HCT116 (cell line): Measurements from ENCODE around the gene HHLA2. TPM values are rescaled to one million over a fixed set of nuclear protein-coding genes. Genes with fewer than 3 reads are reported as not detected.

ENCODE experiments used
- ATAC-seq: fragments of 200-7000 bp; cut with Tn5 transposase; 2 replicates; pipeline ENCODE4 v1.9.1; 2020; ENCODE audit warnings: mild to moderate bottlenecking, moderate library complexity
- BruUV-seq: library from RNA; stranded (reverse); fragments of 400-500 nt; replicated peaks from 2 replicates; lab custom pipeline; 2021; lab: Mats Ljungman, UMichigan
- CTCF ChIA-PET: fragments of 300-600 bp; sonication (Branson Sonifier 250); formaldehyde crosslinking; loops from one replicate; lab custom pipeline; 2021; ENCODE audit warnings: antibody characterized with exemption; lab: Charles Lee
- POLR2A ChIA-PET: fragments of 300-600, 350-600 bp; sonication (Branson Sonifier 250); formaldehyde crosslinking; loops from one replicate; lab custom pipeline; 2021; ENCODE audit warnings: antibody characterized with exemption; lab: Charles Lee
- RAD21 ChIA-PET, 2 experiments: fragments of 300-600 bp; sonication (Branson Sonifier 250); formaldehyde crosslinking; loops; one replicate each; lab custom pipeline; 2023; ENCODE audit warnings: low total read pairs in 2 of 2; ENCODE audit not compliant: uncharacterized antibody in 2 of 2, unreplicated experiment in 2 of 2, low non-redundant PET in 1 of 2; lab: Charles Lee
- DNase-seq: peaks from one replicate; pipeline ENCODE4 v3.0.0-alpha.2; 2010; ENCODE audit warnings: low read depth, low spot score
- H2AFZ ChIP-seq: fragments of 200-600 bp; shearing (Covaris generic), sonication (generic); 2 replicates; pipeline ENCODE4 v1.6.1; 2017; ENCODE audit warnings: low read depth, mixed run types, mixed read lengths, antibody characterized with exemption, low read length; ENCODE audit not compliant: poor library complexity, severe bottlenecking
- H3K27ac ChIP-seq: 2 replicates; pipeline ENCODE4 v1.5.1; 2012; ENCODE audit warnings: low read depth, low read length
- H3K27me3 ChIP-seq: fragments of 200-600 bp; sonication (generic); 2 replicates; pipeline ENCODE4 v1.6.1; 2016; ENCODE audit warnings: mixed run types, low read length, mixed read lengths; ENCODE audit not compliant: insufficient read depth
- H3K36me3 ChIP-seq, 2 experiments: fragments of 200-500 bp in 1 of 2; fragments of 200-600 bp in 1 of 2; sonication (Bioruptor generic) in 1 of 2; sonication (generic) in 1 of 2; 2 replicates each; pipeline versions ENCODE4 v1.5.1 to v1.6.1; 2014 to 2016; ENCODE audit warnings: low read length in 2 of 2, inconsistent platforms in 1 of 2, mixed read lengths in 1 of 2, mixed run types in 1 of 2; ENCODE audit not compliant: insufficient read depth in 2 of 2, control insufficient read depth in 1 of 2
- H3K4me1 ChIP-seq, 2 experiments: fragments of 200-600 bp in 1 of 2; sonication (generic) in 1 of 2; 2 replicates each; pipeline versions ENCODE4 v1.5.1 to v1.6.1; 2012 to 2017; ENCODE audit warnings: low read length in 2 of 2, inconsistent platforms in 1 of 2, mild to moderate bottlenecking in 1 of 2, mixed read lengths in 1 of 2, mixed run types in 1 of 2, moderate library complexity in 1 of 2; ENCODE audit not compliant: insufficient read depth in 2 of 2, control insufficient read depth in 1 of 2
- H3K4me2 ChIP-seq: fragments of 200-600 bp; sonication (generic); 2 replicates; pipeline ENCODE4 v1.6.1; 2017; ENCODE audit warnings: mixed run types, low read length, mixed read lengths
- H3K4me3 ChIP-seq, 2 experiments: fragments of 200-600 bp in 1 of 2; sonication (generic) in 1 of 2; replicated peaks in 1 of 2; 2 replicates each; pipeline ENCODE4 v1.5.1; 2011 to 2016; ENCODE audit warnings: low read length in 2 of 2, control low read depth in 1 of 2, low read depth in 1 of 2, mild to moderate bottlenecking in 1 of 2, mixed read lengths in 1 of 2, mixed run types in 1 of 2
- H3K79me2 ChIP-seq: fragments of 200-600 bp; sonication (generic); 2 replicates; pipeline ENCODE4 v1.6.1; 2017; ENCODE audit warnings: mild to moderate bottlenecking, mixed run types, low read length, moderate library complexity, mixed read lengths; ENCODE audit not compliant: insufficient read depth
- H3K9ac ChIP-seq: fragments of 200-600 bp; sonication (generic); 2 replicates; pipeline ENCODE4 v1.6.1; 2016; ENCODE audit warnings: low read length, mixed read lengths
- H3K9me2 ChIP-seq: fragments of 200-600 bp; sonication (generic), shearing (Covaris generic); 2 replicates; pipeline ENCODE4 v1.6.1; 2017; ENCODE audit warnings: mixed run types, mild to moderate bottlenecking, moderate library complexity; ENCODE audit not compliant: insufficient read depth
- H3K9me3 ChIP-seq, 2 experiments: fragments of 200-500 bp in 1 of 2; fragments of 200-600 bp in 1 of 2; sonication (Bioruptor generic) in 1 of 2; sonication (generic) in 1 of 2; 2 replicates each; pipeline ENCODE4 v1.6.1; 2014 to 2017; ENCODE audit warnings: low read length in 2 of 2, mixed read lengths in 2 of 2, inconsistent platforms in 1 of 2, low read depth in 1 of 2, mild to moderate bottlenecking in 1 of 2, mixed run types in 1 of 2, moderate library complexity in 1 of 2; ENCODE audit not compliant: control insufficient read depth in 1 of 2, insufficient read depth in 1 of 2
- H4K20me1 ChIP-seq: fragments of 200-600 bp; sonication (generic), shearing (Covaris generic); 2 replicates; pipeline ENCODE4 v1.6.1; 2017; ENCODE audit warnings: mixed run types, mild to moderate bottlenecking, moderate library complexity; ENCODE audit not compliant: insufficient read depth
- CBX3 ChIP-seq: IDR thresholded peaks from 2 replicates; pipeline ENCODE4 v1.6.1; 2012; ENCODE audit warnings: low read depth
- ELF1 ChIP-seq: IDR thresholded peaks from 2 replicates; pipeline ENCODE4 v1.6.1; 2012; ENCODE audit warnings: low read depth, borderline replicate concordance
- FOSL1 ChIP-seq: IDR thresholded peaks from 2 replicates; pipeline ENCODE4 v1.6.1; 2012; ENCODE audit warnings: low read depth
- JUND ChIP-seq: IDR thresholded peaks from 2 replicates; pipeline ENCODE4 v1.6.1; 2012
- POLR2AphosphoS5 ChIP-seq: IDR thresholded peaks from 2 replicates; pipeline ENCODE4 v1.6.1; 2011; ENCODE audit warnings: mild to moderate bottlenecking, low read depth, low read length, moderate library complexity
- RAD21 ChIP-seq: IDR thresholded peaks from 2 replicates; pipeline ENCODE4 v1.6.1; 2012; ENCODE audit warnings: low read depth, mild to moderate bottlenecking
- SIN3A ChIP-seq: IDR thresholded peaks from 2 replicates; pipeline ENCODE4 v1.6.1; 2012; ENCODE audit warnings: low read depth
- TCF7L2 ChIP-seq: IDR thresholded peaks from 2 replicates; pipeline ENCODE4 v1.7.0; 2011; ENCODE audit warnings: borderline replicate concordance, inconsistent platforms; ENCODE audit not compliant: insufficient read depth, insufficient read length; ENCODE audit errors: extremely low read depth
- YY1 ChIP-seq: IDR thresholded peaks from 2 replicates; pipeline ENCODE4 v1.6.1; 2011; ENCODE audit warnings: low read length, low read depth, moderate library complexity, mild to moderate bottlenecking; ENCODE audit not compliant: insufficient replicate concordance; ENCODE audit errors: extremely low read depth
- intact Hi-C: fragments of 100-400 bp; cut with micrococcal nuclease; formaldehyde crosslinking; loops from 2 replicates; pipeline ENCODE4 v1.10.0; 2022
- total RNA-seq: library from RNA; stranded (reverse); gene quantifications from one replicate; pipeline ENCODE4 v1.2.1, GENCODE V29; 2021; ENCODE audit not compliant: unreplicated experiment
- TF ChIP-seq, protein P1 (sequence below): IDR thresholded peaks from 2 replicates; pipeline ENCODE4 v1.6.1; 2011; ENCODE audit warnings: mild to moderate bottlenecking, low read length, moderate library complexity; ENCODE audit not compliant: insufficient replicate concordance; ENCODE audit errors: extremely low read depth
- TF ChIP-seq, protein P2 (sequence below), 3 experiments: fragments of 200-600 bp in 1 of 3; sonication (generic) in 1 of 3; IDR thresholded peaks in 2 of 3; conservative IDR thresholded peaks in 1 of 3; 2 replicates each; pipeline ENCODE4 v1.5.1; 2012 to 2017; ENCODE audit warnings: low read depth in 2 of 3, low read length in 2 of 3, antibody characterized with exemption in 1 of 3, borderline replicate concordance in 1 of 3, control low read depth in 1 of 3, mild to moderate bottlenecking in 1 of 3, mixed read lengths in 1 of 3, mixed run types in 1 of 3, moderate library complexity in 1 of 3; ENCODE audit not compliant: insufficient read depth in 1 of 3
- TF ChIP-seq, protein P3 (sequence below): IDR thresholded peaks from 2 replicates; pipeline ENCODE4 v1.6.1; 2012

HHLA2 gene
- total RNA-seq, 1 experiment from 2014 or later = not detected

DNA sequence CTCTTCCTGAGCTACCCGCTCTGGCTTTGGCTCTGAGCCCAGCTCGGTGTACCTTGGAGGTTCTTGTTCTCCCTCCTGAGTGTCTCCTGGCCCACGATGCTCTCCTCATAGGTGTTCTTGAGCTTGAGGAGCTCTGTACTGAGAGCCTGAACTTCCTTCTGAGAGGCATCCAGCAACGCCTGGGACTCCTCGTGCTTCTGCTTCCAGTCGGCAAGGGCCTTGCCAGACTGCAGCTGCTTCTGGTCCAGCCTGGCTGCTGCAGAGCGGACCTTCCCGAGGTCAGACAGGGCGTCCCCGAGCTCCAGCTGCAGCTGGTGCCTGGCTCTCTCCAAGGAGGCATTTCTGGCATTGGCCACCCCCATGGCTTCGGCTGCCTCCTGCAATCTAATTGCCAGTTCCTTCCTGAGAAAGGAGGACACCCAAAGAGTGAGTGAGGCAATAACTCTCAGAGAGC, 114.2 kb downstream of the HHLA2 start:
- peaks cover 0 to 12% of the 10 kb centered on the region in 2 experiments; a peak in 1 of 4 replicates for H3K4me1 ChIP-seq
- H3K4me3 ChIP-seq = no peak overlapping the region
- H3K36me3 ChIP-seq = no peaks in the 10 kb centered on the region
- H4K20me1 ChIP-seq = no peaks in the 10 kb centered on the region
- H3K9me3 ChIP-seq = no peaks in the 10 kb centered on the region
- H3K9ac ChIP-seq = no peak overlapping the region
- H3K27ac ChIP-seq = no peak overlapping the region
- H2AFZ ChIP-seq = no peak overlapping the region
- no peak overlapping the region for H3K4me2 ChIP-seq
- RAD21 ChIA-PET = no interaction called here
- intact Hi-C loops = no loop called here
- TF ChIP-seq JUND (no peak), CBX3 (no peak), POLR2AphosphoS5 (no peak), SIN3A (no peak), TCF7L2 (no peak), FOSL1 (no peak), ELF1 (no peak), YY1 (no peak), RAD21 (no peak)
- TF ChIP-seq, protein P1, sequence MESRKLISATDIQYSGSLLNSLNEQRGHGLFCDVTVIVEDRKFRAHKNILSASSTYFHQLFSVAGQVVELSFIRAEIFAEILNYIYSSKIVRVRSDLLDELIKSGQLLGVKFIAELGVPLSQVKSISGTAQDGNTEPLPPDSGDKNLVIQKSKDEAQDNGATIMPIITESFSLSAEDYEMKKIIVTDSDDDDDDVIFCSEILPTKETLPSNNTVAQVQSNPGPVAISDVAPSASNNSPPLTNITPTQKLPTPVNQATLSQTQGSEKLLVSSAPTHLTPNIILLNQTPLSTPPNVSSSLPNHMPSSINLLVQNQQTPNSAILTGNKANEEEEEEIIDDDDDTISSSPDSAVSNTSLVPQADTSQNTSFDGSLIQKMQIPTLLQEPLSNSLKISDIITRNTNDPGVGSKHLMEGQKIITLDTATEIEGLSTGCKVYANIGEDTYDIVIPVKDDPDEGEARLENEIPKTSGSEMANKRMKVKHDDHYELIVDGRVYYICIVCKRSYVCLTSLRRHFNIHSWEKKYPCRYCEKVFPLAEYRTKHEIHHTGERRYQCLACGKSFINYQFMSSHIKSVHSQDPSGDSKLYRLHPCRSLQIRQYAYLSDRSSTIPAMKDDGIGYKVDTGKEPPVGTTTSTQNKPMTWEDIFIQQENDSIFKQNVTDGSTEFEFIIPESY = no peak
- TF ChIP-seq, protein P2, sequence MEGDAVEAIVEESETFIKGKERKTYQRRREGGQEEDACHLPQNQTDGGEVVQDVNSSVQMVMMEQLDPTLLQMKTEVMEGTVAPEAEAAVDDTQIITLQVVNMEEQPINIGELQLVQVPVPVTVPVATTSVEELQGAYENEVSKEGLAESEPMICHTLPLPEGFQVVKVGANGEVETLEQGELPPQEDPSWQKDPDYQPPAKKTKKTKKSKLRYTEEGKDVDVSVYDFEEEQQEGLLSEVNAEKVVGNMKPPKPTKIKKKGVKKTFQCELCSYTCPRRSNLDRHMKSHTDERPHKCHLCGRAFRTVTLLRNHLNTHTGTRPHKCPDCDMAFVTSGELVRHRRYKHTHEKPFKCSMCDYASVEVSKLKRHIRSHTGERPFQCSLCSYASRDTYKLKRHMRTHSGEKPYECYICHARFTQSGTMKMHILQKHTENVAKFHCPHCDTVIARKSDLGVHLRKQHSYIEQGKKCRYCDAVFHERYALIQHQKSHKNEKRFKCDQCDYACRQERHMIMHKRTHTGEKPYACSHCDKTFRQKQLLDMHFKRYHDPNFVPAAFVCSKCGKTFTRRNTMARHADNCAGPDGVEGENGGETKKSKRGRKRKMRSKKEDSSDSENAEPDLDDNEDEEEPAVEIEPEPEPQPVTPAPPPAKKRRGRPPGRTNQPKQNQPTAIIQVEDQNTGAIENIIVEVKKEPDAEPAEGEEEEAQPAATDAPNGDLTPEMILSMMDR (IDR thresholded peaks at IDR 0.05 in 2 of 3, conservative IDR thresholded peaks at IDR 0.05 in 1 of 3; ENCODE audit: borderline replicate concordance in 1 of 3, insufficient read depth in 1 of 3, low read depth in 2 of 3, low read length in 2 of 3) = no peak
- TF ChIP-seq, protein P3, sequence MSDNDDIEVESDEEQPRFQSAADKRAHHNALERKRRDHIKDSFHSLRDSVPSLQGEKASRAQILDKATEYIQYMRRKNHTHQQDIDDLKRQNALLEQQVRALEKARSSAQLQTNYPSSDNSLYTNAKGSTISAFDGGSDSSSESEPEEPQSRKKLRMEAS = no peak
- TF ChIP-seq, all 23 proteins: peak for 0
- ChIA-PET POLR2A (no interaction called here), CTCF (no interaction called here)
- no TSS peak for BruUV-seq
- Histone ChIP-seq H3K9me2 (no peaks in the 10 kb centered on the region), H3K79me2 (no peaks in the 10 kb centered on the region), H3K27me3 (no peaks in the 10 kb centered on the region)
- no peak for DNase-seq
- no peak for ATAC-seq
